HG03095 (cell line): ENCODE data around the gene ATP2B3.
"Not testable (repeated sequence)": the region's sequence is repeated elsewhere in the genome, so short reads cannot be mapped to it uniquely, and the experiment has no call there.

ENCODE experiments used
- ATAC-seq: cut with Tn5 transposase; IDR thresholded peaks from one replicate; pipeline ENCODE4 v1.9.1; 2021; ENCODE audit warnings: moderate library complexity; ENCODE audit not compliant: unreplicated experiment

ATP2B3 gene

GRCh38 chrX:153592091-153592833 lies 74.8 kb downstream of the ATP2B3 start:
- ATAC-seq = no peak

GRCh38 chrX:153592966-153593688 lies 75.7 kb downstream of the ATP2B3 start:
- ATAC-seq = no peak

GRCh38 chrX:153593811-153594500 lies 76.5 kb downstream of the ATP2B3 start:
- no peak for ATAC-seq

- ATAC-seq = no peak
Measured at GRCh38 chrX:153595387-153595786, 77.9 kb downstream of the ATP2B3 start.

GRCh38 chrX:153595859-153596857 lies 78.7 kb downstream of the ATP2B3 start:
- no peak for ATAC-seq

- no peak for ATAC-seq
Measured at GRCh38 chrX:153596981-153597750, 79.7 kb downstream of the ATP2B3 start.

GRCh38 chrX:153598541-153599191 lies 81.2 kb downstream of the ATP2B3 start, which contains the start of gene CCNQ:
TSS of gene CCNQ (minus strand) at chrX:153599139. CDS start at chrX:153599073, 66 bp downstream.
- ATAC-seq = peak; percentile 49

- ATAC-seq = peak; percentile 76
Measured at GRCh38 chrX:153599192-153600031, 82.0 kb downstream of the ATP2B3 start.

- ATAC-seq = no peak
Measured at GRCh38 chrX:153600032-153600373, 82.6 kb downstream of the ATP2B3 start.

GRCh38 chrX:153600921-153601320 lies 83.5 kb downstream of the ATP2B3 start:
- no peak for ATAC-seq

GRCh38 chrX:153601511-153602110 lies 84.2 kb downstream of the ATP2B3 start:
- ATAC-seq = no peak

GRCh38 chrX:153602601-153603000 lies 85.2 kb downstream of the ATP2B3 start:
- no peak for ATAC-seq

GRCh38 chrX:153603131-153603656 lies 85.8 kb downstream of the ATP2B3 start:
- no peak for ATAC-seq

- ATAC-seq = not testable (repeated sequence)
Measured at GRCh38 chrX:153604666-153605380, 87.4 kb downstream of the ATP2B3 start.

GRCh38 chrX:153606503-153606902 lies 89.1 kb downstream of the ATP2B3 start:
- ATAC-seq = no peak

GRCh38 chrX:153608376-153608775 lies 90.9 kb downstream of the ATP2B3 start:
- no peak for ATAC-seq

GRCh38 chrX:153608806-153609205 lies 91.4 kb downstream of the ATP2B3 start:
- no peak for ATAC-seq
